K562 (cell line): ENCODE data around the gene PRMT5. TPM values are rescaled to one million over a fixed set of nuclear protein-coding genes. Genes with fewer than 3 reads are reported as not detected.

Source experiments
- BACH1 ChIP-seq: fragments of 200-800 bp; sonication (Bioruptor generic); IDR thresholded peaks from 2 replicates; pipeline ENCODE4 v1.6.1; 2016; ENCODE audit warnings: missing genetic modification characterization, missing compliant biosample characterization
- EP300 ChIP-seq: IDR thresholded peaks from 2 replicates; pipeline ENCODE4 v1.6.1; 2012; ENCODE audit warnings: low read length, improper control_type of control experiment
- KLF1 ChIP-seq: fragments of 450-650 bp; IDR thresholded peaks from 2 replicates; pipeline ENCODE4 v1.6.1; 2016; ENCODE audit warnings: missing genetic modification characterization, missing compliant biosample characterization
- MIER1 ChIP-seq: fragments of 450-650 bp; IDR thresholded peaks from 2 replicates; pipeline ENCODE4 v1.6.1; 2016; ENCODE audit warnings: antibody characterized with exemption, mild to moderate bottlenecking, low read depth
- PTRF ChIP-seq: fragments of 450-650 bp; IDR thresholded peaks from 2 replicates; pipeline ENCODE4 v1.6.1; 2016; ENCODE audit warnings: mild to moderate bottlenecking, missing genetic modification characterization, missing compliant biosample characterization
- SMARCC2 ChIP-seq: fragments of 450-650 bp; IDR thresholded peaks from 2 replicates; pipeline ENCODE4 v1.6.1; 2017; ENCODE audit warnings: antibody characterized with exemption, moderate library complexity, mild to moderate bottlenecking, low read depth
- SMARCE1 ChIP-seq: fragments of 450-650 bp; IDR thresholded peaks from 2 replicates; pipeline ENCODE4 v1.7.1; 2016; ENCODE audit warnings: mild to moderate bottlenecking
- ZBTB8A ChIP-seq: fragments of 450-650 bp; IDR thresholded peaks from 2 replicates; pipeline ENCODE4 v1.6.1; 2018; ENCODE audit warnings: mild to moderate bottlenecking, moderate library complexity; ENCODE audit not compliant: partially characterized antibody
- ZEB2 ChIP-seq: fragments of 450-650 bp; IDR thresholded peaks from 2 replicates; pipeline ENCODE4 v1.6.1; 2016
- ZNF140 ChIP-seq: fragments of 250-450 bp; sonication (Bioruptor Pico); IDR thresholded peaks from 2 replicates; pipeline ENCODE4 v1.8.0; 2021; ENCODE audit warnings: moderate library complexity, mild to moderate bottlenecking, inconsistent platforms
- ZNF324 ChIP-seq: fragments of 250-450 bp; sonication (Bioruptor Pico); IDR thresholded peaks from 2 replicates; pipeline ENCODE4 v1.4.0; 2020; ENCODE audit warnings: mild to moderate bottlenecking
- ZNF431 ChIP-seq: sonication (generic); formaldehyde crosslinking; IDR thresholded peaks from 2 replicates; pipeline ENCODE4 v1.8.0; 2022; ENCODE audit warnings: mild to moderate bottlenecking, missing genetic modification reagents
- ZNF76 ChIP-seq: fragments of 250-450 bp; sonication (Bioruptor Pico); IDR thresholded peaks from 2 replicates; pipeline ENCODE4 v1.4.0; 2020; ENCODE audit warnings: mild to moderate bottlenecking, moderate library complexity, borderline replicate concordance
- polyA plus RNA-seq, 8 experiments: library from polyadenylated mRNA; depleted of rRNA in 4 of 8; stranded (reverse) in 5 of 8; unstranded in 3 of 8; fragments of >200 nt; fragmentation: Nextera tagmentation in 2 of 8; fragmentation: Illumina TruSeq in 1 of 8; extraction: Ambion mirVana in 2 of 8; extraction: Trizol in 1 of 8; gene quantifications; 2 replicates each; pipeline versions ENCODE4 v1.2.1 to v1.2.3, GENCODE V29; 2011 to 2014; ENCODE audit warnings: inconsistent platforms in 1 of 8, missing spikeins in 1 of 8
- total RNA-seq, 7 experiments: library from RNA; depleted of rRNA in 6 of 7; stranded (reverse); fragments of >200 nt in 6 of 7; fragmentation: Illumina TruSeq in 2 of 7; extraction: Trizol in 2 of 7; gene quantifications; 2 replicates each; pipeline versions ENCODE4 v1.2.1 to v1.2.3, GENCODE V29; 2011 to 2021; ENCODE audit warnings: low replicate concordance in 1 of 7
- TF ChIP-seq, protein P1 (sequence below): fragments of 450-650 bp; formaldehyde crosslinking; IDR thresholded peaks from 2 replicates; pipeline ENCODE4 v1.4.0; 2022; ENCODE audit warnings: mild to moderate bottlenecking, moderate library complexity
- TF ChIP-seq, protein P2 (sequence below): fragments of 200-400 bp; formaldehyde crosslinking; IDR thresholded peaks from 2 replicates; pipeline ENCODE4 v1.6.1; 2017; ENCODE audit warnings: mild to moderate bottlenecking, low read depth, low read length, moderate library complexity
- TF ChIP-seq, protein P3 (sequence below), 3 experiments: IDR thresholded peaks in 2 of 3; conservative IDR thresholded peaks in 1 of 3; 2 replicates each; pipeline ENCODE4 v1.5.1; 2011 to 2012; ENCODE audit warnings: low read length in 3 of 3, mild to moderate bottlenecking in 3 of 3, control low read depth in 2 of 3, improper control_type of control experiment in 1 of 3, inconsistent platforms in 1 of 3, low read depth in 1 of 3, mixed read lengths in 1 of 3, moderate library complexity in 1 of 3; ENCODE audit not compliant: insufficient read depth in 2 of 3
- TF ChIP-seq, protein P4 (sequence below): fragments of 450-650 bp; IDR thresholded peaks from 2 replicates; pipeline ENCODE4 v1.6.1; 2017; ENCODE audit warnings: antibody characterized with exemption
- TF ChIP-seq, protein P5 (sequence below): fragments of 450-650 bp; IDR thresholded peaks from 2 replicates; pipeline ENCODE4 v1.6.1; 2016; ENCODE audit warnings: missing biosample characterization, missing genetic modification characterization
- TF ChIP-seq, protein P6 (sequence below): IDR thresholded peaks from 2 replicates; pipeline ENCODE4 v1.6.1; 2011; ENCODE audit warnings: borderline replicate concordance, low read depth, mild to moderate bottlenecking, moderate library complexity, low read length; ENCODE audit not compliant: insufficient read depth, poor library complexity, severe bottlenecking

PRMT5 gene
- total and polyA plus RNA-seq, 9 of the 15 experiments (the other 6 are each of a cell fraction or from before 2014, with no cell fraction given): 114 to 552 (median 222) TPM

DNA sequence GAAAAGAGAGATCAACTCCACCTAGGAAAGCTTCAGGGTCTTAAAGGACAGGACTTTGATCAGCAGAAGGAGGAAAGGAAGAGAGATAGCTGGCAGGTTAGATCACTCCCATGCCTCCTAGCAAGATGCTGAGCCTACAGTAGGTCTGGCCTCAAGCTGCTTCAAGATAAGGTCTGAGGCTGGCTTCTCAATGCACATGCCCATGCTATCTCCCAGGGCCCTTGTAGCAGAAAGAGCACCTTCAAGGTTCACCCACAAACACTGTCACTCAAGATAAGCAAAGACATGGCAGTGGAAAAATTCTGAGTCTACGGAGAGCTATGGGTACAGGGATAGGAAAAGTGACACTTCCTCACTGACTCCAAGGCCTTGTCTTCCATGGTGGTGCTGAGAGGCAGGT, 31.8 kb downstream of the PRMT5 start (continued):
- TF ChIP-seq, protein P1, sequence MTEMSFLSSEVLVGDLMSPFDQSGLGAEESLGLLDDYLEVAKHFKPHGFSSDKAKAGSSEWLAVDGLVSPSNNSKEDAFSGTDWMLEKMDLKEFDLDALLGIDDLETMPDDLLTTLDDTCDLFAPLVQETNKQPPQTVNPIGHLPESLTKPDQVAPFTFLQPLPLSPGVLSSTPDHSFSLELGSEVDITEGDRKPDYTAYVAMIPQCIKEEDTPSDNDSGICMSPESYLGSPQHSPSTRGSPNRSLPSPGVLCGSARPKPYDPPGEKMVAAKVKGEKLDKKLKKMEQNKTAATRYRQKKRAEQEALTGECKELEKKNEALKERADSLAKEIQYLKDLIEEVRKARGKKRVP (CRISPR knock-in tag): no peak
- 0 out of 2 replicates have a peak, but pooled peaks have one; percentile 43 for TF ChIP-seq MIER1
- TF ChIP-seq SMARCC2: peak; percentile 57; the same call in 1 of the 2 replicates
- TF ChIP-seq KLF1 (tag): no peak
- TF ChIP-seq, protein P2, sequence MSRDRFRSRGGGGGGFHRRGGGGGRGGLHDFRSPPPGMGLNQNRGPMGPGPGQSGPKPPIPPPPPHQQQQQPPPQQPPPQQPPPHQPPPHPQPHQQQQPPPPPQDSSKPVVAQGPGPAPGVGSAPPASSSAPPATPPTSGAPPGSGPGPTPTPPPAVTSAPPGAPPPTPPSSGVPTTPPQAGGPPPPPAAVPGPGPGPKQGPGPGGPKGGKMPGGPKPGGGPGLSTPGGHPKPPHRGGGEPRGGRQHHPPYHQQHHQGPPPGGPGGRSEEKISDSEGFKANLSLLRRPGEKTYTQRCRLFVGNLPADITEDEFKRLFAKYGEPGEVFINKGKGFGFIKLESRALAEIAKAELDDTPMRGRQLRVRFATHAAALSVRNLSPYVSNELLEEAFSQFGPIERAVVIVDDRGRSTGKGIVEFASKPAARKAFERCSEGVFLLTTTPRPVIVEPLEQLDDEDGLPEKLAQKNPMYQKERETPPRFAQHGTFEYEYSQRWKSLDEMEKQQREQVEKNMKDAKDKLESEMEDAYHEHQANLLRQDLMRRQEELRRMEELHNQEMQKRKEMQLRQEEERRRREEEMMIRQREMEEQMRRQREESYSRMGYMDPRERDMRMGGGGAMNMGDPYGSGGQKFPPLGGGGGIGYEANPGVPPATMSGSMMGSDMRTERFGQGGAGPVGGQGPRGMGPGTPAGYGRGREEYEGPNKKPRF: no peak
- TF ChIP-seq SMARCE1: peak; percentile 75; the same call in 1 of the 2 replicates
- TF ChIP-seq PTRF (tag): no peak
- no peak for TF ChIP-seq ZNF431 (CRISPR knock-in tag)
- no peak for TF ChIP-seq ZNF76
- no peak for TF ChIP-seq ZNF140 (CRISPR knock-in tag)
- TF ChIP-seq, protein P3, sequence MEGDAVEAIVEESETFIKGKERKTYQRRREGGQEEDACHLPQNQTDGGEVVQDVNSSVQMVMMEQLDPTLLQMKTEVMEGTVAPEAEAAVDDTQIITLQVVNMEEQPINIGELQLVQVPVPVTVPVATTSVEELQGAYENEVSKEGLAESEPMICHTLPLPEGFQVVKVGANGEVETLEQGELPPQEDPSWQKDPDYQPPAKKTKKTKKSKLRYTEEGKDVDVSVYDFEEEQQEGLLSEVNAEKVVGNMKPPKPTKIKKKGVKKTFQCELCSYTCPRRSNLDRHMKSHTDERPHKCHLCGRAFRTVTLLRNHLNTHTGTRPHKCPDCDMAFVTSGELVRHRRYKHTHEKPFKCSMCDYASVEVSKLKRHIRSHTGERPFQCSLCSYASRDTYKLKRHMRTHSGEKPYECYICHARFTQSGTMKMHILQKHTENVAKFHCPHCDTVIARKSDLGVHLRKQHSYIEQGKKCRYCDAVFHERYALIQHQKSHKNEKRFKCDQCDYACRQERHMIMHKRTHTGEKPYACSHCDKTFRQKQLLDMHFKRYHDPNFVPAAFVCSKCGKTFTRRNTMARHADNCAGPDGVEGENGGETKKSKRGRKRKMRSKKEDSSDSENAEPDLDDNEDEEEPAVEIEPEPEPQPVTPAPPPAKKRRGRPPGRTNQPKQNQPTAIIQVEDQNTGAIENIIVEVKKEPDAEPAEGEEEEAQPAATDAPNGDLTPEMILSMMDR (IDR thresholded peaks at IDR 0.05 in 2 of 3, conservative IDR thresholded peaks at IDR 0.05 in 1 of 3; ENCODE audit: insufficient read depth in 2 of 3, low read depth in 1 of 3, low read length in 3 of 3): no peak
- TF ChIP-seq EP300: peak; percentile 80; the same call in 1 of the 2 replicates
- TF ChIP-seq BACH1 (tag): no peak
- TF ChIP-seq, protein P4, sequence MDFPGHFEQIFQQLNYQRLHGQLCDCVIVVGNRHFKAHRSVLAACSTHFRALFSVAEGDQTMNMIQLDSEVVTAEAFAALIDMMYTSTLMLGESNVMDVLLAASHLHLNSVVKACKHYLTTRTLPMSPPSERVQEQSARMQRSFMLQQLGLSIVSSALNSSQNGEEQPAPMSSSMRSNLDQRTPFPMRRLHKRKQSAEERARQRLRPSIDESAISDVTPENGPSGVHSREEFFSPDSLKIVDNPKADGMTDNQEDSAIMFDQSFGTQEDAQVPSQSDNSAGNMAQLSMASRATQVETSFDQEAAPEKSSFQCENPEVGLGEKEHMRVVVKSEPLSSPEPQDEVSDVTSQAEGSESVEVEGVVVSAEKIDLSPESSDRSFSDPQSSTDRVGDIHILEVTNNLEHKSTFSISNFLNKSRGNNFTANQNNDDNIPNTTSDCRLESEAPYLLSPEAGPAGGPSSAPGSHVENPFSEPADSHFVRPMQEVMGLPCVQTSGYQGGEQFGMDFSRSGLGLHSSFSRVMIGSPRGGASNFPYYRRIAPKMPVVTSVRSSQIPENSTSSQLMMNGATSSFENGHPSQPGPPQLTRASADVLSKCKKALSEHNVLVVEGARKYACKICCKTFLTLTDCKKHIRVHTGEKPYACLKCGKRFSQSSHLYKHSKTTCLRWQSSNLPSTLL: no peak
- no peak for TF ChIP-seq ZBTB8A
- TF ChIP-seq, protein P5, sequence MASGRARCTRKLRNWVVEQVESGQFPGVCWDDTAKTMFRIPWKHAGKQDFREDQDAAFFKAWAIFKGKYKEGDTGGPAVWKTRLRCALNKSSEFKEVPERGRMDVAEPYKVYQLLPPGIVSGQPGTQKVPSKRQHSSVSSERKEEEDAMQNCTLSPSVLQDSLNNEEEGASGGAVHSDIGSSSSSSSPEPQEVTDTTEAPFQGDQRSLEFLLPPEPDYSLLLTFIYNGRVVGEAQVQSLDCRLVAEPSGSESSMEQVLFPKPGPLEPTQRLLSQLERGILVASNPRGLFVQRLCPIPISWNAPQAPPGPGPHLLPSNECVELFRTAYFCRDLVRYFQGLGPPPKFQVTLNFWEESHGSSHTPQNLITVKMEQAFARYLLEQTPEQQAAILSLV (tag): no peak
- peak; percentile 83 for TF ChIP-seq ZEB2
- no peak for TF ChIP-seq ZNF324 (CRISPR knock-in tag)
- TF ChIP-seq, protein P6, sequence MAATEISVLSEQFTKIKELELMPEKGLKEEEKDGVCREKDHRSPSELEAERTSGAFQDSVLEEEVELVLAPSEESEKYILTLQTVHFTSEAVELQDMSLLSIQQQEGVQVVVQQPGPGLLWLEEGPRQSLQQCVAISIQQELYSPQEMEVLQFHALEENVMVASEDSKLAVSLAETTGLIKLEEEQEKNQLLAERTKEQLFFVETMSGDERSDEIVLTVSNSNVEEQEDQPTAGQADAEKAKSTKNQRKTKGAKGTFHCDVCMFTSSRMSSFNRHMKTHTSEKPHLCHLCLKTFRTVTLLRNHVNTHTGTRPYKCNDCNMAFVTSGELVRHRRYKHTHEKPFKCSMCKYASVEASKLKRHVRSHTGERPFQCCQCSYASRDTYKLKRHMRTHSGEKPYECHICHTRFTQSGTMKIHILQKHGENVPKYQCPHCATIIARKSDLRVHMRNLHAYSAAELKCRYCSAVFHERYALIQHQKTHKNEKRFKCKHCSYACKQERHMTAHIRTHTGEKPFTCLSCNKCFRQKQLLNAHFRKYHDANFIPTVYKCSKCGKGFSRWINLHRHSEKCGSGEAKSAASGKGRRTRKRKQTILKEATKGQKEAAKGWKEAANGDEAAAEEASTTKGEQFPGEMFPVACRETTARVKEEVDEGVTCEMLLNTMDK: no peak
